WTC11 (cell line): ENCODE results near the gene COL13A1.

Source experiments
- JUN ChIP-seq: sonication (generic); formaldehyde crosslinking; IDR thresholded peaks from 2 replicates; pipeline ENCODE4 v1.8.0; 2023; ENCODE audit warnings: mild to moderate bottlenecking, missing genetic modification reagents
- NR3C1 ChIP-seq: sonication (generic); formaldehyde crosslinking; conservative IDR thresholded peaks from 2 replicates; pipeline ENCODE4 v1.8.1; 2023; ENCODE audit warnings: low read depth, mild to moderate bottlenecking, missing genetic modification reagents
- TF ChIP-seq, protein P1 (sequence below): sonication (generic); formaldehyde crosslinking; IDR thresholded peaks from 2 replicates; pipeline ENCODE4 v1.8.1; 2022; ENCODE audit warnings: low read depth, missing genetic modification reagents, borderline replicate concordance
- TF ChIP-seq, protein P2 (sequence below): sonication (generic); formaldehyde crosslinking; IDR thresholded peaks from 2 replicates; pipeline ENCODE4 v1.8.0; 2022; ENCODE audit warnings: mild to moderate bottlenecking, missing genetic modification reagents

DNA sequence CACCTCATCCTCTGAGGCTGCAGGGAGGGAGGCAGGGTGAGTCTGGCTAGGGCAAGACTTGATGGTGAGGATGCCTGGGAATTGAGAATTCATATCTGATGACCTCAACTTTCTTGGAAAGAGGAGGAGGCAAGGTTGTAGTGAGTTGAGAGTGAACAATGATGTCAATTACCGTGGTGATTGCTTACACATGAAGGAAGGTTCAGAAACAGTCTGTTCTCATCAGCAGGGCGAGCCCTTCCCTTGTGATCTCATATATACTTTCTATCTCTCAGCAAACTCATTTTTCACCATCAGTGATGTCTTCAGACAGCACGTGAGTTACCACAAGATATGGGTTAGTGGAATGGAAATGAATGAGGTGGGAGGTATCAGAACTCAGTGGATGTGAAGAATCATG, 20.1 kb upstream of the COL13A1 start:
- TF ChIP-seq JUN (no peak), NR3C1 (CRISPR knock-in tag) (no peak)
- TF ChIP-seq, protein P1, sequence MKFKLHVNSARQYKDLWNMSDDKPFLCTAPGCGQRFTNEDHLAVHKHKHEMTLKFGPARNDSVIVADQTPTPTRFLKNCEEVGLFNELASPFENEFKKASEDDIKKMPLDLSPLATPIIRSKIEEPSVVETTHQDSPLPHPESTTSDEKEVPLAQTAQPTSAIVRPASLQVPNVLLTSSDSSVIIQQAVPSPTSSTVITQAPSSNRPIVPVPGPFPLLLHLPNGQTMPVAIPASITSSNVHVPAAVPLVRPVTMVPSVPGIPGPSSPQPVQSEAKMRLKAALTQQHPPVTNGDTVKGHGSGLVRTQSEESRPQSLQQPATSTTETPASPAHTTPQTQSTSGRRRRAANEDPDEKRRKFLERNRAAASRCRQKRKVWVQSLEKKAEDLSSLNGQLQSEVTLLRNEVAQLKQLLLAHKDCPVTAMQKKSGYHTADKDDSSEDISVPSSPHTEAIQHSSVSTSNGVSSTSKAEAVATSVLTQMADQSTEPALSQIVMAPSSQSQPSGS (CRISPR knock-in tag): no peak
- TF ChIP-seq, protein P2, sequence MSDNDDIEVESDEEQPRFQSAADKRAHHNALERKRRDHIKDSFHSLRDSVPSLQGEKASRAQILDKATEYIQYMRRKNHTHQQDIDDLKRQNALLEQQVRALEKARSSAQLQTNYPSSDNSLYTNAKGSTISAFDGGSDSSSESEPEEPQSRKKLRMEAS: no peak
